Epithelial cell of prostate (primary cell): ENCODE measurements around the gene GNAO1.

Experiments used
- DNase-seq: peaks from one replicate; pipeline ENCODE4 v3.0.0-alpha.2; 2011; ENCODE audit warnings: low read depth, low spot score
- H3K27ac ChIP-seq: fragments of 450-650 bp; 2 replicates; pipeline ENCODE4 v1.5.1; 2017; ENCODE audit warnings: mild to moderate bottlenecking

Gene GNAO1

DNA sequence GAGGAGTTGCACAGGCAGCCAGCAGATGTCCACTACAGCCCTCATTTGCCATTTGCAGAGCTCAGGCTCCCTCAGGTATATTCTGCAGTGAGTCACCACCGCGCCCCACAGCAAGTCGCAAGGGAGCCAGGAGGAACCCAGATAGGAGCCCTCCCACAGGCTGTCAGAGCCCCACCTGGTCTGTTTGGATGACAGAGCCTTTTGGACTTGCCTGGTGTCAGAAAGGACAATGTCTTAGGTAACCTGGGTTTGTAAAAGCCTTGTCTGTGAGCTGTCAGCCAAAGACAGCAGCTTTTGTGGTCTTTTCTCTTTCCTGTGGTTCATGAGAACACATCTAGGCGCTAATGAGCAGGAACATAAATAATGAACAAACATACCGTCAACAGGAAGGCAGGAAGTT lies 70.9 kb downstream of the GNAO1 start:
- H3K27ac ChIP-seq: no peak overlapping the region
- no peak for DNase-seq

DNA sequence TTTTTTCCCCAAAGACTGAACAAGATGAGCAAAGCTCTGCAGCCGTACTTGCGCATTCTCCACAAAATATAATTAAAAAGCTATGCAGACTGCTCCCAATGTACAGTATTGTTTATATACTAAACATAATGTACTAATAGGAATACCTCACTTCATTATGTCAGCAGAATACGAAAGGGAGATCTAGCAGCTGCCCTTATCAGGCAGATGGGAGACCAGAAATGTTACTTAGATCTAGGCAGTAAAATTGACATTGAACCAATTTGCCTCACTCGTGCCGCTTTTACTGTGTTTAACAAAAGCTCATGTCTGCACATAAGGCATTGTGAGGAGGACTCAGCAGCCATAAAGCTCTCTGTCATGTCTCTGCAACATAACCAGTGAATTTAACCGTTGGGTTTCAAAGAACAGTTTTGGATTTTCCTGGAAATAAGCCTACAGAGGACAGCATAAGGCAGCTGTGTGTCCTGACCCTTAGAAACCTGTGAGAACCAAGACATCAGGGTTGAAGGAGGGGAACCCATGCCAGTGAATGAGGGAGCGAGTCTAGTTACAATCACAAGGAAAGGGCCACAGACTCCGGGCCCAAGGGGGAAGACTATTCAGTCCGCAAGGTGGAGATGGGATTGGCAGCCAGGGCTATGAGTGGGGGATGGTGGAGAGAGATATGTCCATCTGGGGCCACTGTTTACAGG lies 71.4 kb downstream of the GNAO1 start:
- H3K27ac ChIP-seq: no peak overlapping the region
- no peak for DNase-seq

DNA sequence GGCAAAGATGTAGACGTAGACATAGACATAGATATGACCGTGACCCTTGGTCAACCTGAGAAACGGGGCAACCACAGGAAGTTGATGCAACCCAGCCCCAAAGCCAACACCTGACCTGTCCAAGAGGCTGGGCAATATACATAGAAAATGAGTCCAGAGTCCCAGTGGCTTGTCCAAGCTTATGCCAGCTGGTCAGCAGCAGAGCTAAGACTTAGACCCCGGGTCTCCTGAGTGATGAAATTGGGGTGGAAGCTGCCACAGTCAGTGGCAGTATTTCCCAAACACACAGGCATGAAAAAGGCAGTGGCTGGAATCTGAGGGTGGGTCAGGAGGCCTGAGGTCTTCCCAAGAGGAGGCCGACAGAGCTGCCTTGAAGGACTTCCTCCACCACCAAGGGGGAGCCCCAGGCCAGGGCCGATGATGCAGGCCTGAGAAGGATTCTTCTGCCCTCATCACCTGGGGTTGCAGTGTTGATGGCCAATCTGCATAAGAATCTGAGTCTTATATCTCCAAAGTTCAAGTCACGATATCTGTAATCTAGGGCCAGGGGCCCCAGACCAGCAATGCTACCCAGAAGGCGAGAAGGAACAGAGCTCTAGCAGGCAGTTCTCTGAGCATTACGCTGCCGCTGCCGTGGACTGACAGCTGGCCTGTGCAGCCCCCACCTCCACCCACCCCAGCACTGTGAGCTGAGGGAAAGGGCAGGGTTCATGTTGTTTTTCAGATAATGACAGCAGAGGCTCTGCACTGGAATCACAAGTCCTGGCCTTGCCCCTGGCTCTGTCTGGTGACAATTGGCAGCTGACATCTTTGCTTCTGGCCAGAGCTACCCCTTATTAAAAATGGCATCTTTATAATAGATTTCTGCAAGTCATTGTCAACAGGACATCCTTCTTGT lies 72.7 kb downstream of the GNAO1 start:
- no peak overlapping the region for H3K27ac ChIP-seq
- DNase-seq: no peak

DNA sequence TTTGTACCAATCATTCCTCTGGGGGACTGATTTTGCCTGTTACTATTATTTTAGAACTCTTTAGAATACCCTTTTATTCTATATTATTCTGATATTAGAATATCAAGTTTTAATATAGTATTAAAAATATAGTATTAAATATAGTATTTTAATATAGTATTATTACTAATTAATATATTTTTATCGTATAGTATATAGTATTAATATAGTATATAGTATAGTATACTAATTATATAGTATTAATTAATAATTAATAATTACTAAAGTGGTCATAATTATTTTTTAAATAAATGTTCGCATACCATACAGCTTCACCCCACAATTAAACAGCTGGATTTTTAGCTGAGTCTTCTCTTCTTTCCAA lies 73.3 kb downstream of the GNAO1 start:
- DNase-seq: no peak
- no peak overlapping the region for H3K27ac ChIP-seq

GRCh38 chr16:56265184-56265583 lies 73.9 kb downstream of the GNAO1 start:
- DNase-seq: no peak
- H3K27ac ChIP-seq: no peak overlapping the region

DNA sequence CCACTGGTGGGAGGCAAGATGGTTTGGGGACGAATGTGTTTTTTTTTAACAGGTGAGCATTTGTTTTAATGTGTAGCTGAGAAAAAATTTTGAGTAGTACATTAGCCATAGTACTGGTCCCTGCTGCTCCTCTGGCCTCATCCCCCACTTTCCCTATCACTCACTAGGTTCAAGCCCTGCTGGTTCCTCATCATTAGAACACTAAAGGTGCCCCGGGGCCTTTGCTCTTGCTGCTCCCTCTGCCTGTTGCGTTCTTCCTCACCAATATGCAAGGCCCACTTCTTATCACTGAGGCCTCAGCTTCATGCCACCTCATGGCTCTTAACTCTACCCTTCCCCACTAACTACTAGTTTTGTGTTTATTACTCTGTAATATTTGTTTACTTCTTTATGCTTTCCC lies 74.5 kb downstream of the GNAO1 start:
- no peak overlapping the region for H3K27ac ChIP-seq
- no peak for DNase-seq

DNA sequence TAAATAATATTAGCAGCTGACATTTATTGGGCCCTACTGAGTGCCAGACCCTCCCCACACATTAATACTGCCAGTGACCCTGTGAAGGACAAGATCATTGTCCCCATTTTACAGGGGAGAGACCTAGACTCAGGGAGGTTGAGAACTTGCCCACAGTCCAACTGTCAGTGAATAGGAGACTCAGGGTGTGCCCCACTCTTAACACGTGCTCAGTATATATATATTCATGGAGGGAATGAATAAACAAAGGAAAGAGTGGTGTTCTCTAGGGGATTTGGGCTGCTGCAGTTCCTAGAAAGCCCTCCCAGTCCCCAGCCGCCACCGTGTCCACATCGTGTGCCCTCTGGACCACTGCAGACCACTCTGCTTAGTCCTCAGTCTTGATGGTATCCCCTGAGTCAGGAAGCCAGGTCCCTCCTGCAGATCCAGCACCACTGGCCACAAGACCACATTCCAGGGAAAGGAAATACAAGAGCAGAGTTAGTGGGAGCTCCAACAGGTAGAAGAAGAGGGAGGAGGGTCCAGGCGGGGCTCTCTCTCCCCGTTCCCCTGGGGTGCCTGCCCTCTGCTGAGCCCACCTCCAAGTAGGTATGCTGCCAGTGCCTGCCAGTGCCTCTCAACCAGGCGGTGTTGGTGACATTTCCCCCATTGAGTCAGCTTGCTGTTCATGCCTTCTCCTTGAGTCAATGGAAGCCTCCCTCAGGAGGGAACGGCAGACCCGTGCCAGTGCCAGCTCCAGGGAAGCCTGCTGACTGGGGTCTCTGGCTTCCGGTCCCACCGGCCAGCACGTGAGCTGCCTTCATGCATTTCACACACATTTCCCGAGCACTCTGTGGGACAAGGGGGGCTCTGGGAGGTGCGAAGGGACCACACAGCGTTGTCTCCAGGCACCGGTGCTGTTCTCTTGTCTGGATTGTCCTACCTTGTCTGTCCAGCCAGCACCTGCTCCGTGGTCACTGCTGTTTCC lies 75.6 kb downstream of the GNAO1 start:
- H3K27ac ChIP-seq: no peak overlapping the region
- DNase-seq: no peak

DNA sequence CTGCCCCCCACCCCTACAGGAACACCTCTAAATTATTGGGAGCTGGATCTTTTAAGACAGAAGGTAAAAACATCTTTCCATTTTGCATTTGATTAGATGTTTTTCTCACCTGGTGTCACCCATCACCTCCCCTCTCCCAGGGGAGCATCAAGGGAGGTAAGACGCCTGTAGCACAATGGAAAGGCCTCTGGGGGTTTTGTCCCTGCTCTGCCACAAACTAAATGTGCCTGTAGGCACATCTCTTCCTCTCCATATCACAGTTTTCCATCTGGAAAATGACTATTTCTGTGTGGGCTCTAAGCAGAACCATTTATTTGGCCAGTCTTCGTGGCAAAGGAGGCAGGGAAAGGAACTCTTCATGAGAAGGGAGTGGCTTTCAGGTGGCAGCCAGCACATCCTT lies 76.6 kb downstream of the GNAO1 start:
- H3K27ac ChIP-seq: no peak overlapping the region
- DNase-seq: no peak

DNA sequence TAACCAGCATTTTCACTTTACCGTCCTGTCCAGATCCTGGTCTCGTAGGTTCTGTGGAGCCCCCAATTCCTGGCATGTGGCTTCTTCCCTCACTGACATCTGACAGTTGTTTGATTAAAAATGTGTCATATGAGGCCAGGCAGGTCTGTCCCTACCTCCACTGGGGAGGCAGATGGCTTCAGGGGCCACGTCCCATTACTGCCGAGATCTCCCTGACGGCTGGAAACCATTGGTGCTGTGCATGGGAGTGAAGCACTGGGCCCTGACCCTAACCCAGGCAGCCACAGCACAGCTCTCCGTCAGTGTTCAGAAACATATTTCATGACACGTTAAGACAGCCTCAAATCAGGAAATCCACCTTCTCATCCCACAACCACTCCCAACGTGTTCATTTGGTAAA lies 77.5 kb downstream of the GNAO1 start:
- H3K27ac ChIP-seq: no peak overlapping the region
- no peak for DNase-seq

- no peak for DNase-seq
- H3K27ac ChIP-seq: no peak overlapping the region
These were observed 78.0 kb downstream of the GNAO1 start for GRCh38 chr16:56269281-56269680.

- no peak overlapping the region for H3K27ac ChIP-seq
- no peak for DNase-seq
These were observed 78.8 kb downstream of the GNAO1 start for GRCh38 chr16:56269811-56270684.

DNA sequence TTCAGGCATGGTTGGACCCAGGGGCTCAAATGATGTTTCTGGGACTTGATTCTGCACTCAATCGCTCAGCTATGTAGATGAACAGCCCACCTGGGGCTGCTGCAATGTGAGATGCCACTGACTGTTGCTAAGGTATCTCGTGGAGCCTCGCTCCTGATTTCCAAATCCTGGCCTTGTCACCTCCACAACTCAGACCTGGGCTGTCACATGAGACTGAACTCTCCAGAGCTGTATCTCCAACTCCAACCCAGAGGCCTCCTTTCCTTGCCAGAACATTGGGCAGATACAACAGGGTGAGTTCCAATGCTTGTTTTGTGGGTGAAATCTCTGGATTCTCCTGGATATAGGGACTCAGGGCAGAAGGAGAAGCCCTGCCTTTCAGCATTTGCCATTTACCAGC lies 79.5 kb downstream of the GNAO1 start:
- H3K27ac ChIP-seq: no peak overlapping the region
- DNase-seq: no peak

GRCh38 chr16:56272583-56272894 lies 81.2 kb downstream of the GNAO1 start:
- no peak overlapping the region for H3K27ac ChIP-seq
- DNase-seq: no peak

- no peak for DNase-seq
- H3K27ac ChIP-seq: no peak overlapping the region
These were observed 82.3 kb downstream of the GNAO1 start for GRCh38 chr16:56273615-56274014.

GRCh38 chr16:56274369-56274768 lies 83.1 kb downstream of the GNAO1 start:
- DNase-seq: no peak

GRCh38 chr16:56275076-56275475 lies 83.8 kb downstream of the GNAO1 start:
- DNase-seq: no peak
- H3K27ac ChIP-seq: no peak overlapping the region

More at GRCh38 chr16:56274369-56274768, 83.1 kb downstream of the GNAO1 start:
- no peak overlapping the region for H3K27ac ChIP-seq

GRCh38 chr16:56275801-56276200 lies 84.5 kb downstream of the GNAO1 start:
- no peak for DNase-seq
- H3K27ac ChIP-seq: no peak overlapping the region

DNA sequence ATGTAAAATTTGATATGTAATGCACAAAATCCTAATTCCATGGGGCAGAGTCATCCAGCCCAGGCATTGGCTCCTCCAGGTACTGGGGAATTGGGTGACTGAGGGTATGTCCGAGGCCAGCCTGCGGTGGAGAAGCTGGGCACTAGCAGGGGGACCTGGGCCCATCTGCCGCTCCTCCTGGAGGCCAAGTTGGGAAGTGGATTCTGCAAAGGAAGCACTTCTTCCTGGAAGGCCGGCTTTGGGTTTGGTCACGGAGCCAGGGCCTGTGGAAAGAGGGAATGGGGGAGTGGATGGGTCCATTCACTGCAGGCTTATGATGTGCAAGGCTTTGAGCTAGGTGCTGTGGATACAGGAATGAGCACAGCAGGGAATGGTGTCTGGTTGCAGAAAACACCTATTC lies 85.8 kb downstream of the GNAO1 start:
- no peak for DNase-seq
- H3K27ac ChIP-seq: no peak overlapping the region

DNA sequence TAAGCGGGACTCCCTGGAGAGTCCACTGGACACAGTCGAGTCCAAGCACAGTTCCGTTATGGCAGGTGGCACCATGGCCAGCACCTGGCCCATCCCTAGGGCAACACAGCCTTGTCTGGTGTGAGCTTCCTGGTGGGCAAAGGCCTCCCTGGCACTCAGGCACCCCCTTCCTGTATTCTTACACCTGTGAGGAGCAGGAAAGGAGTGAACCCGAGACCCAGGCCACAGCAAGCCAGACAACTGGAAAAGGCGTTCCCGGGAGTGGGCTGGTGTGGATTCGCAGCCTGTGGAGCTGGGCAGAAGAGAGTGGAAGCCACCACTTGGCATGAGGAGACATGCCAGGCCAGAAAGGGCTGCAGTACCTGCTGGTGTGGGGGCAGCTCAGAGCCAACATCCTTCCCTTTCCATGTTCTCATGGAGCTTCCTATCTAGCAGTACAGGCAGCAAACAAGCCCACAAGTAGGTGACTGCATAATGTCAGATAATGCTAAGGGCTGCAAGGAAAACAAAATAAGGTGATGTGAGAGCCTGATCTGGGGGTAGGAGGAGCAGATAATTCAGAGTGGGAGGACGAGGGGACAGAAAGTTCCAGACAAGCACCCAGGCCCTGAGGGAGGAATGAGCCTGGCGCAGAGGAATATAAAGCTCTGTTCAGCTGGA lies 87.0 kb downstream of the GNAO1 start:
- no peak overlapping the region for H3K27ac ChIP-seq
- no peak for DNase-seq
